MCF 10A (cell line): ENCODE data around the gene TAPBP. TPM values are rescaled to one million over a fixed set of nuclear protein-coding genes. Genes with fewer than 3 reads are reported as not detected.

Experiments used
- BruUV-seq: library from RNA; stranded (reverse); fragments of 400-500 nt; replicated peaks from 2 replicates; lab custom pipeline; 2021; lab: Mats Ljungman, UMichigan
- CTCF ChIA-PET: fragments of 300-600 bp; sonication (Branson Sonifier 250); formaldehyde crosslinking; extraction: SDS; loops from one replicate; lab custom pipeline; 2021; ENCODE audit warnings: antibody characterized with exemption, inconsistent platforms; lab: Yijun Ruan, JAX
- POLR2A ChIA-PET: fragments of 300-600, 350-650 bp; sonication (Branson Sonifier 250); formaldehyde crosslinking; extraction: SDS; loops from one replicate; lab custom pipeline; 2020; ENCODE audit warnings: antibody characterized with exemption, inconsistent platforms; lab: Yijun Ruan, JAX
- DNase-seq: peaks from one replicate; pipeline ENCODE4 v3.0.0-alpha.2; 2018; ENCODE audit not compliant: unreplicated experiment
- H3K27ac Mint-ChIP-seq: one replicate; pipeline ENCODE4 v1.8.0; 2022; ENCODE audit warnings: mild to moderate bottlenecking, low read depth, mixed read lengths; ENCODE audit not compliant: unreplicated experiment
- H3K27me3 Mint-ChIP-seq: one replicate; pipeline ENCODE4 v1.8.0; 2022; ENCODE audit warnings: mixed read lengths; ENCODE audit not compliant: insufficient read depth, unreplicated experiment
- H3K36me3 Mint-ChIP-seq: one replicate; pipeline ENCODE4 v1.8.0; 2022; ENCODE audit warnings: mild to moderate bottlenecking, moderate library complexity, mixed read lengths; ENCODE audit not compliant: insufficient read depth, unreplicated experiment
- H3K4me1 Mint-ChIP-seq: one replicate; pipeline ENCODE4 v1.8.0; 2022; ENCODE audit warnings: mixed read lengths; ENCODE audit not compliant: insufficient read depth, unreplicated experiment
- H3K4me3 Mint-ChIP-seq: one replicate; pipeline ENCODE4 v1.8.0; 2022; ENCODE audit warnings: mild to moderate bottlenecking, moderate library complexity, mixed read lengths; ENCODE audit not compliant: unreplicated experiment
- H3K9me3 Mint-ChIP-seq: one replicate; pipeline ENCODE4 v1.8.0; 2022; ENCODE audit warnings: mixed read lengths; ENCODE audit not compliant: unreplicated experiment
- intact Hi-C: fragments of 100-400 bp; cut with micrococcal nuclease; formaldehyde crosslinking; loops from 2 replicates; pipeline ENCODE4 v1.14.1; 2022
- total RNA-seq: library from RNA; stranded (reverse); gene quantifications from 2 replicates; pipeline ENCODE4 v1.2.3, GENCODE V29; 2022
- TF ChIP-seq, protein P1 (sequence below): fragments of 200-600 bp; IDR thresholded peaks from one replicate; pipeline ENCODE4 v1.8.0; 2022; ENCODE audit warnings: antibody characterized with exemption, mild to moderate bottlenecking; ENCODE audit not compliant: unreplicated experiment

TAPBP gene
- total RNA-seq, 1 experiment from 2014 or later, result 84.9 TPM

DNA sequence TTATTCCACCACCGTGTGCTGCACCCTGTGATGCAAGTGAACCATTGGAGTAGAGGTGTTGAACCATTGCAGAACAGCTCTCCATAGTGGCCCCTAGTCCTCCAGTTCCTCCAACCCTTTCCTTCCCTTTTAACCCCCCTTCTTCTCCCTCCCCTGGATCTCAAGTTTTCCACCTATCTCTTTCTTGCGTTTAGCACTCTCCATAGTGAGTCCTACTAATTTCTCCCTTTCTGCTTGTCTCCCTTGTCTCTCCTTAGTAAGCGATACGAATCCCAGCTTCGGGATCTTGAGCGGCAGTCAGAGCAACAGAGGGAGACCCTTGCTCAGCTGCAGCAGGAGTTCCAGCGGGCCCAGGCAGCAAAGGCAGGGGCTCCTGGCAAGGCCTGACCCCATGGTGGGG, 23.4 kb downstream of the TAPBP start:
- Mint-ChIP-seq H3K27me3 (no peaks in the 10 kb centered on the region), H3K9me3 (no peaks in the 10 kb centered on the region), H3K36me3 (peaks cover 53% of the 10 kb centered on the region), H3K27ac (no peak overlapping the region), H3K4me3 (peak overlapping the region; percentile 88), H3K4me1 (peaks cover 24% of the 10 kb centered on the region)
- no TSS peak for BruUV-seq
- DNase-seq, result no peak
- intact Hi-C loops, result no loop called here
- TF ChIP-seq, protein P1, sequence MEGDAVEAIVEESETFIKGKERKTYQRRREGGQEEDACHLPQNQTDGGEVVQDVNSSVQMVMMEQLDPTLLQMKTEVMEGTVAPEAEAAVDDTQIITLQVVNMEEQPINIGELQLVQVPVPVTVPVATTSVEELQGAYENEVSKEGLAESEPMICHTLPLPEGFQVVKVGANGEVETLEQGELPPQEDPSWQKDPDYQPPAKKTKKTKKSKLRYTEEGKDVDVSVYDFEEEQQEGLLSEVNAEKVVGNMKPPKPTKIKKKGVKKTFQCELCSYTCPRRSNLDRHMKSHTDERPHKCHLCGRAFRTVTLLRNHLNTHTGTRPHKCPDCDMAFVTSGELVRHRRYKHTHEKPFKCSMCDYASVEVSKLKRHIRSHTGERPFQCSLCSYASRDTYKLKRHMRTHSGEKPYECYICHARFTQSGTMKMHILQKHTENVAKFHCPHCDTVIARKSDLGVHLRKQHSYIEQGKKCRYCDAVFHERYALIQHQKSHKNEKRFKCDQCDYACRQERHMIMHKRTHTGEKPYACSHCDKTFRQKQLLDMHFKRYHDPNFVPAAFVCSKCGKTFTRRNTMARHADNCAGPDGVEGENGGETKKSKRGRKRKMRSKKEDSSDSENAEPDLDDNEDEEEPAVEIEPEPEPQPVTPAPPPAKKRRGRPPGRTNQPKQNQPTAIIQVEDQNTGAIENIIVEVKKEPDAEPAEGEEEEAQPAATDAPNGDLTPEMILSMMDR, result no peak
- POLR2A ChIA-PET, result interaction anchor here (0.6 to 7.1 kb wide), 10 partner anchors 8 to 319 kb away, joined by 3 to 148 read pairs (median 23); partner anchors contain the start of genes B3GALT4, RGL2, RPS18 and TAPBP
- CTCF ChIA-PET, result interaction anchor here (0.7 kb wide), 2 partner anchors 9 to 12 kb away, joined by 3 to 8 read pairs; partner anchors contain the start of gene RGL2

DNA sequence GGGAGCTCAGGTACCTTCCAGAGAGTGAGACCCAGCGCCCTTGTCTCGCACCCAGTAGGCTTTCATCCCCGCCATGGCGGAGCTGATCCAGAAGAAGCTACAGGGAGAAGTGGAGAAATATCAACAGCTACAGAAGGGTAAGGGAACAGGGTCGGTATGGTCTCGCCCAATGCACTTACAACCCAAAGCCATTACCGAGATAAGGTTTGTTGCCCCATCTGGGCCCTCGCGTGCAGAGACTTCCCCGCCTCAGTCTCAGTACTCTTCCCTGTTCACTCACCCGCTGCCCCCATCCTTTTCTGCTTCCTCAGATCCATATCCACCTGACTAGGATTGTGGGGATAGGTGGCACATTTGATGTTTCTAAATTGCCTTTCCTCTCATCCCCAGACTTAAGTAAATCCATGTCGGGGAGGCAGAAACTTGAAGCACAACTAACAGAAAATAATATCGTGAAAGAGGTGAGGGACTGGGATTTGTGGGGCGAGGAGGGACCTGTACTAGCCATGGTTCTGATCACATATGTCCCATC, 24.0 kb downstream of the TAPBP start:
- intact Hi-C loops, result no loop called here
- TF ChIP-seq, protein P1, result no peak
- DNase-seq, result no peak
- no peaks in the 10 kb centered on the region for H3K9me3 Mint-ChIP-seq
- peak overlapping the region; percentile 88 for H3K4me3 Mint-ChIP-seq
- H3K4me1 Mint-ChIP-seq, result peaks cover 24% of the 10 kb centered on the region
- peaks cover 59% of the 10 kb centered on the region for H3K36me3 Mint-ChIP-seq
- TSS peak; percentile 88 for BruUV-seq
- peak overlapping the region; percentile 89 for H3K27ac Mint-ChIP-seq
- no peaks in the 10 kb centered on the region for H3K27me3 Mint-ChIP-seq
- ChIA-PET CTCF (interaction anchor here (0.6 to 2.3 kb wide), 4 partner anchors 10 to 130 kb away, joined by 3 to 18 read pairs (median 7); partner anchors contain the start of gene B3GALT4), POLR2A (interaction anchor here (0.8 to 7.1 kb wide), 17 partner anchors 9 to 1560 kb away, joined by 3 to 148 read pairs (median 7); partner anchors contain the start of genes B3GALT4, BRD2, RGL2 and RPS18)

DNA sequence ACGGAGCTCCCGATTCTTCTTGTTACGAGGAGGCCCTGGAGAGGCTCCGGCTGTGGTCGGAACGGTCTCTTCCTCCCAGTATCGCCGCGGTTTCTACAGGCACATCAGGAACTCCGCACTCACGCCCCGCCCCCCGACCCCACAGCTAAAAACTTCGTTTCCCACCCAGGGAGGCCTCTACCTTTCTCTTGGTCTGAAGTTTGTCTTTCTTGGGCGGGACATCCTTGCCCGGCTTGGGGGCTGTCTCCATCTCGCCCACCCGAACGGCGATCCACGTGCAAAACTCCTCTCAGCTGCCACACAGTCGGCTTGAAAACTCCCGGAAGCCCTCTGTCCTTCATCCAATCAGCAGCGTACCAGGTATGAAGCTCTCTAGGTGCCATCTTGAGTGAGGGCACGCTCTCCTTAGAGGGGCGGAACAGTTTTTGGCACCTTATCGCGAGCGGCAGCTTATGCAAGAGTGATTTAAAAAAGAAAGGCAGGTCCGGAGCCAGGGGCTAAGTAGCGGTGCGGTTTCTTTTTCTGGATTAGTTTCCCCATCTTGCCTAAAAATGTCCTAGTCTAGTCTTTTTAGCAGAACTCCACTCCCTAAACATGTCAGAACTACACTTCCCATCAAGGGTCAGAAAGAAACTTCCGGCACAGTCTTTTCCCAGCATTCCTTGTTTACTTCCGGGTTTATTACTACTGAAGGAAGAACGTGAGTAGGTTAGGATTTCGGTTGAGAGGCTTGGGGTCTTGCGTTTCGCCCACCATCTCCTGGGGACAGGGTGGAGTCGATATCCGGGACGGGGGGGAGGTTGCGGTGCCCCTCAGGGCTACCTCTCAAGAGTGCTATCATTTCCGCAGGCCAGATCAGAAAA, 24.7 kb downstream of the TAPBP start, which contains the start of the genes PFDN6 and WDR46:
PFDN6 (plus strand) TSS at position 681 of the 863 bp plus-strand sequence. CDS start 256 bp downstream, outside the sequence.
WDR46 (minus strand) TSS at position 319 of the 863 bp plus-strand sequence; CDS start at position 250, 69 bp downstream.
- Mint-ChIP-seq H3K27me3 (no peaks in the 10 kb centered on the region), H3K4me1 (peaks cover 24% of the 10 kb centered on the region), H3K9me3 (no peaks in the 10 kb centered on the region), H3K36me3 (peaks cover 66% of the 10 kb centered on the region), H3K27ac (peak within 1 kb of the TSS; percentile 89), H3K4me3 (peak within 1 kb of the TSS; percentile 88)
- intact Hi-C loops, result no loop called here
- DNase-seq, result peak; percentile 93
- no TSS peak for BruUV-seq
- CTCF ChIA-PET, result interaction anchor here (0.6 to 2.3 kb wide), 5 partner anchors 10 to 131 kb away, joined by 4 to 18 read pairs (median 5); partner anchors contain the start of gene B3GALT4
- TF ChIP-seq, protein P1, result no peak
- POLR2A ChIA-PET, result interaction anchor here (0.6 to 7.1 kb wide), 23 partner anchors 10 to 1559 kb away, joined by 3 to 148 read pairs (median 6); partner anchors contain the start of genes B3GALT4, BRD2, RGL2 and RPS18
